HEK293 (cell line): ENCODE results near the gene ABT1.

Experiments used
- CTCF ChIA-PET: fragments of 350-600 bp; formaldehyde crosslinking; extraction: SDS; loops from one replicate; lab custom pipeline; 2021; ENCODE audit warnings: antibody characterized with exemption; lab: Yijun Ruan, JAX
- POLR2A ChIA-PET: fragments of 300-600 bp; formaldehyde crosslinking; extraction: SDS; loops from one replicate; lab custom pipeline; 2020; ENCODE audit warnings: antibody characterized with exemption, inconsistent platforms; lab: Yijun Ruan, JAX
- H3K27ac ChIP-seq: fragments of 200-500 bp; sonication (Bioruptor generic); 2 replicates; pipeline ENCODE4 v1.5.1; 2014; ENCODE audit warnings: low read depth, low read length, control low read depth, inconsistent platforms; ENCODE audit errors: extremely low read depth
- H3K36me3 ChIP-seq, 2 experiments: fragments of 200-500 bp in 1 of 2; sonication (Bioruptor generic) in 1 of 2; 1 replicate in 1 of 2; 2 replicates in 1 of 2; pipeline ENCODE4 v1.5.1; 2014 to 2017; ENCODE audit warnings: inconsistent platforms in 2 of 2, low read length in 2 of 2; ENCODE audit not compliant: control insufficient read depth in 2 of 2, insufficient read depth in 1 of 2
- H3K4me1 ChIP-seq: fragments of 200-500 bp; sonication (Bioruptor generic); 2 replicates; pipeline ENCODE4 v1.5.1; 2014; ENCODE audit warnings: mild to moderate bottlenecking, low read length, inconsistent platforms; ENCODE audit not compliant: control insufficient read depth, insufficient read depth
- H3K4me3 ChIP-seq: 2 replicates; pipeline ENCODE4 v1.5.1; 2011; ENCODE audit warnings: low read depth, mild to moderate bottlenecking, control low read depth, low read length, moderate library complexity
- H3K9me3 ChIP-seq: fragments of 200-500 bp; sonication (Bioruptor generic); 2 replicates; pipeline ENCODE4 v1.5.1; 2014; ENCODE audit warnings: low read depth, low read length, inconsistent platforms; ENCODE audit not compliant: control insufficient read depth, insufficient read depth
- BCL11A ChIP-seq: fragments of 450-650 bp; formaldehyde crosslinking; IDR thresholded peaks from 2 replicates; pipeline ENCODE4 v1.5.1; 2016; ENCODE audit warnings: low read depth, missing biosample characterization, missing genetic modification characterization
- HOXC10 ChIP-seq: sonication (generic); formaldehyde crosslinking; IDR thresholded peaks from 2 replicates; pipeline ENCODE4 v1.8.1; 2023; ENCODE audit warnings: mild to moderate bottlenecking, missing genetic modification reagents
- IKZF3 ChIP-seq: fragments of 450-650 bp; IDR thresholded peaks from 2 replicates; pipeline ENCODE4 v1.5.0; 2018; ENCODE audit warnings: missing biosample characterization, mild to moderate bottlenecking, missing genetic modification characterization, moderate library complexity
- KLF16 ChIP-seq: fragments of 450-650 bp; formaldehyde crosslinking; IDR thresholded peaks from 2 replicates; pipeline ENCODE4 v1.5.1; 2017; ENCODE audit warnings: missing biosample characterization, missing genetic modification characterization
- MZF1 ChIP-seq: fragments of 450-650 bp; formaldehyde crosslinking; IDR thresholded peaks from 2 replicates; pipeline ENCODE4 v1.5.1; 2017; ENCODE audit warnings: missing biosample characterization, missing genetic modification characterization, borderline replicate concordance
- ZBTB1 ChIP-seq: fragments of 450-650 bp; formaldehyde crosslinking; IDR thresholded peaks from 2 replicates; pipeline ENCODE4 v1.5.1; 2016; ENCODE audit warnings: missing biosample characterization, missing genetic modification characterization
- ZBTB17 ChIP-seq: fragments of 450-650 bp; formaldehyde crosslinking; IDR thresholded peaks from 2 replicates; pipeline ENCODE4 v1.5.1; 2016; ENCODE audit warnings: missing biosample characterization, missing genetic modification characterization
- ZBTB20 ChIP-seq: fragments of 450-650 bp; formaldehyde crosslinking; IDR thresholded peaks from 2 replicates; pipeline ENCODE4 v1.5.1; 2016; ENCODE audit warnings: missing biosample characterization, missing genetic modification characterization
- ZBTB21 ChIP-seq: fragments of 450-650 bp; formaldehyde crosslinking; IDR thresholded peaks from 2 replicates; pipeline ENCODE4 v1.5.1; 2017; ENCODE audit warnings: missing biosample characterization, missing genetic modification characterization
- ZEB2 ChIP-seq: fragments of 450-650 bp; formaldehyde crosslinking; IDR thresholded peaks from 2 replicates; pipeline ENCODE4 v1.5.1; 2016; ENCODE audit warnings: missing biosample characterization, missing genetic modification characterization
- ZNF132 ChIP-seq: fragments of 450-650 bp; formaldehyde crosslinking; IDR thresholded peaks from 2 replicates; pipeline ENCODE4 v1.5.1; 2017; ENCODE audit warnings: missing biosample characterization, missing genetic modification characterization, borderline replicate concordance
- ZNF155 ChIP-seq: fragments of 450-650 bp; formaldehyde crosslinking; IDR thresholded peaks from 2 replicates; pipeline ENCODE4 v1.5.1; 2016; ENCODE audit warnings: missing biosample characterization, missing genetic modification characterization
- ZNF2 ChIP-seq: fragments of 450-650 bp; formaldehyde crosslinking; IDR thresholded peaks from 2 replicates; pipeline ENCODE4 v1.5.1; 2016; ENCODE audit warnings: missing biosample characterization, missing genetic modification characterization
- ZNF239 ChIP-seq: fragments of 450-650 bp; formaldehyde crosslinking; IDR thresholded peaks from 2 replicates; pipeline ENCODE4 v1.5.1; 2016; ENCODE audit warnings: missing biosample characterization, missing genetic modification characterization
- ZNF501 ChIP-seq: fragments of 450-650 bp; formaldehyde crosslinking; IDR thresholded peaks from 2 replicates; pipeline ENCODE4 v1.5.1; 2016; ENCODE audit warnings: missing biosample characterization, missing genetic modification characterization
- ZNF548 ChIP-seq: fragments of 450-650 bp; formaldehyde crosslinking; IDR thresholded peaks from 2 replicates; pipeline ENCODE4 v1.5.1; 2016; ENCODE audit warnings: missing biosample characterization, missing genetic modification characterization
- ZNF664 ChIP-seq: fragments of 450-650 bp; formaldehyde crosslinking; IDR thresholded peaks from 2 replicates; pipeline ENCODE4 v1.5.1; 2016; ENCODE audit warnings: missing biosample characterization, missing genetic modification characterization
- ZNF701 ChIP-seq: fragments of 450-650 bp; formaldehyde crosslinking; IDR thresholded peaks from 2 replicates; pipeline ENCODE4 v1.5.1; 2016; ENCODE audit warnings: missing biosample characterization, missing genetic modification characterization
- ZSCAN23 ChIP-seq: fragments of 450-650 bp; formaldehyde crosslinking; IDR thresholded peaks from 2 replicates; pipeline ENCODE4 v1.5.1; 2016; ENCODE audit warnings: missing biosample characterization, missing genetic modification characterization
- ZXDB ChIP-seq: fragments of 450-650 bp; formaldehyde crosslinking; IDR thresholded peaks from 2 replicates; pipeline ENCODE4 v1.5.1; 2016; ENCODE audit warnings: missing biosample characterization, missing genetic modification characterization
- TF ChIP-seq, protein P1 (sequence below): fragments of 450-650 bp; formaldehyde crosslinking; IDR thresholded peaks from 2 replicates; pipeline ENCODE4; 2016; ENCODE audit warnings: missing biosample characterization, missing genetic modification characterization
- TF ChIP-seq, protein P2 (sequence below): fragments of 450-650 bp; formaldehyde crosslinking; IDR thresholded peaks from 2 replicates; pipeline ENCODE4 v1.5.1; 2016; ENCODE audit warnings: missing biosample characterization, missing genetic modification characterization
- TF ChIP-seq, protein P3 (sequence below): sonication (generic); formaldehyde crosslinking; IDR thresholded peaks from 2 replicates; pipeline ENCODE4 v1.8.1; 2022; ENCODE audit warnings: mild to moderate bottlenecking, moderate library complexity, missing genetic modification reagents
- TF ChIP-seq, protein P4 (sequence below): fragments of 450-650 bp; formaldehyde crosslinking; IDR thresholded peaks from 2 replicates; pipeline ENCODE4 v1.5.1; 2016; ENCODE audit warnings: missing biosample characterization, missing genetic modification characterization
- TF ChIP-seq, protein P5 (sequence below): fragments of 450-650 bp; formaldehyde crosslinking; IDR thresholded peaks from 2 replicates; pipeline ENCODE4 v1.5.1; 2016; ENCODE audit warnings: missing biosample characterization, missing genetic modification characterization
- TF ChIP-seq, protein P6 (sequence below): fragments of 450-650 bp; formaldehyde crosslinking; IDR thresholded peaks from 2 replicates; pipeline ENCODE4 v1.5.1; 2016; ENCODE audit warnings: missing biosample characterization, missing genetic modification characterization

Gene ABT1

DNA sequence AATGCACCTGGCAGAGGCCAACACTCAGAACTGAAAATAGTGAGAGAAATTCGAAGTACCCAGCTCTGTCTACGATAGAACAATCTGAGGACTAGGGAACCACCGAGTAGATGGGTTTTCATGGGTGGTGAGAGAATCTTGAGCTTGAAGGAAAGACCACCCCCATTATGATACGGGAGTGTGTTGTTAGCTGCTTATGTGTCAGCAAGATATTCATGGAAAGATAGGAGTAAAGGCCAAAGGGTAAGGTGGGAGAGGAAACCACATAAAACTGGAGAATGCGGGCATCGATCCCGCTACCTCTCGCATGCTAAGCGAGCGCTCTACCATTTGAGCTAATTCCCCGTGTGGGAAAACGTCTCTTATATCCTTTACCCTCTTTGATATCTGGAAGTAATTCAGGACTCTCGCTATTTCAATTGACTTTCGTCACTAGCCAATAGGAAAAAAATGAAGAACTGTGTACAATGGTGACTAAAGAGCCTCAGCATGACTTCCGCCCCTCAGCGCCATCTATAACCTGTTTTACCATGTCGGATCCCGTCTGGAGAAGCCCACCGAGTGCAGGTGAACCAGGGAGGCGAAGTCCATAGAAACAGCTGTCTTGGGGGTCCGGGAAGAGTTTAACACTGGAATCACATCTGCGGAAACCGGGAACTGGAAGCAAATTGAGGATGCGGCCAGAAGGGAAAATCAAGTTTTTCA lies 25.0 kb upstream of the ABT1 start (continued):
- TF ChIP-seq HOXC10 (CRISPR knock-in tag) (no peak), ZNF701 (tag by site-specific recombination) (no peak), ZBTB1 (tag by site-specific recombination) (no peak), ZNF548 (no peak), KLF16 (no peak), MZF1 (tag by site-specific recombination) (peak; percentile 67), ZBTB21 (tag by site-specific recombination) (peak; percentile 58; the same call in 1 of the 2 replicates), ZNF155 (no peak)
- TF ChIP-seq, protein P1, sequence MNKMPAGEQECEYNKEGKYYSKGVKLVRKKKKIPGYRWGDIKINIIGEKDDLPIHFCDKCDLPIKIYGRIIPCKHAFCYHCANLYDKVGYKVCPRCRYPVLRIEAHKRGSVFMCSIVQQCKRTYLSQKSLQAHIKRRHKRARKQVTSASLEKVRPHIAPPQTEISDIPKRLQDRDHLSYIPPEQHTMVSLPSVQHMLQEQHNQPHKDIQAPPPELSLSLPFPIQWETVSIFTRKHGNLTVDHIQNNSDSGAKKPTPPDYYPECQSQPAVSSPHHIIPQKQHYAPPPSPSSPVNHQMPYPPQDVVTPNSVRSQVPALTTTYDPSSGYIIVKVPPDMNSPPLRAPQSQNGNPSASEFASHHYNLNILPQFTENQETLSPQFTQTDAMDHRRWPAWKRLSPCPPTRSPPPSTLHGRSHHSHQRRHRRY (tag by site-specific recombination): no peak

DNA sequence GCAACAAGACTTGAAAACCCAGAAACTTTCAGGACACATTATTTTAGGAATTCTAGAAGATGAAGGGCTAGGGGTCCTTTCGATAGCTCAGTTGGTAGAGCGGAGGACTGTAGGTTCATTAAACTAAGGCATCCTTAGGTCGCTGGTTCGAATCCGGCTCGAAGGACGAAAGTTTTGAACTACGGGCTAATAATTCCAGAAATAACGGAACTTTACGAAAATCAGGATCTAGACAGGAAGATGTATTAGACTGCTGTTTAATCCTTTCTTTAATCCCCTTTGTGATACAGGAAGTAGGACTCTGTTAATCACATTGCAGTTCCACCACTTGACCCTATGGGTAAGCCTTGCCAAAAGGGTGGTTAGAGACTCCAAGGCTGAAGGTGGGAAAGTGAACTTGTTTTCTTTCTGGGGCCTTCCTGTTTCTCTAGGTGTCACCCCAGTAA lies 21.2 kb upstream of the ABT1 start:
- ChIA-PET POLR2A (interaction anchor here (1.1 kb wide), 1 partner anchor 19 kb away, joined by 3 read pairs; no protein-coding TSS in a partner anchor), CTCF (interaction anchor here (0.6 to 9.0 kb wide), 3 partner anchors 18 to 249 kb away, joined by 3 to 152 read pairs (median 3); partner anchors contain the start of gene ABT1)
- no peaks in the 10 kb centered on the region for H3K9me3 ChIP-seq
- H3K4me1 ChIP-seq: no peaks in the 10 kb centered on the region
- H3K36me3 ChIP-seq: no peaks in the 10 kb centered on the region
- H3K27ac ChIP-seq: no peak overlapping the region
- H3K4me3 ChIP-seq: no peak overlapping the region
- TF ChIP-seq ZSCAN23 (tag by site-specific recombination): peak; percentile 27; the same call in 1 of the 2 replicates
- TF ChIP-seq, protein P2, sequence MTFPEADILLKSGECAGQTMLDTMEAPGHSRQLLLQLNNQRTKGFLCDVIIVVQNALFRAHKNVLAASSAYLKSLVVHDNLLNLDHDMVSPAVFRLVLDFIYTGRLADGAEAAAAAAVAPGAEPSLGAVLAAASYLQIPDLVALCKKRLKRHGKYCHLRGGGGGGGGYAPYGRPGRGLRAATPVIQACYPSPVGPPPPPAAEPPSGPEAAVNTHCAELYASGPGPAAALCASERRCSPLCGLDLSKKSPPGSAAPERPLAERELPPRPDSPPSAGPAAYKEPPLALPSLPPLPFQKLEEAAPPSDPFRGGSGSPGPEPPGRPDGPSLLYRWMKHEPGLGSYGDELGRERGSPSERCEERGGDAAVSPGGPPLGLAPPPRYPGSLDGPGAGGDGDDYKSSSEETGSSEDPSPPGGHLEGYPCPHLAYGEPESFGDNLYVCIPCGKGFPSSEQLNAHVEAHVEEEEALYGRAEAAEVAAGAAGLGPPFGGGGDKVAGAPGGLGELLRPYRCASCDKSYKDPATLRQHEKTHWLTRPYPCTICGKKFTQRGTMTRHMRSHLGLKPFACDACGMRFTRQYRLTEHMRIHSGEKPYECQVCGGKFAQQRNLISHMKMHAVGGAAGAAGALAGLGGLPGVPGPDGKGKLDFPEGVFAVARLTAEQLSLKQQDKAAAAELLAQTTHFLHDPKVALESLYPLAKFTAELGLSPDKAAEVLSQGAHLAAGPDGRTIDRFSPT: peak; percentile 58; the same call in 1 of the 2 replicates
- peak; percentile 78 for TF ChIP-seq ZBTB20
- TF ChIP-seq ZNF664 (tag by site-specific recombination): peak; percentile 38; the same call in 1 of the 2 replicates
- TF ChIP-seq, protein P3, sequence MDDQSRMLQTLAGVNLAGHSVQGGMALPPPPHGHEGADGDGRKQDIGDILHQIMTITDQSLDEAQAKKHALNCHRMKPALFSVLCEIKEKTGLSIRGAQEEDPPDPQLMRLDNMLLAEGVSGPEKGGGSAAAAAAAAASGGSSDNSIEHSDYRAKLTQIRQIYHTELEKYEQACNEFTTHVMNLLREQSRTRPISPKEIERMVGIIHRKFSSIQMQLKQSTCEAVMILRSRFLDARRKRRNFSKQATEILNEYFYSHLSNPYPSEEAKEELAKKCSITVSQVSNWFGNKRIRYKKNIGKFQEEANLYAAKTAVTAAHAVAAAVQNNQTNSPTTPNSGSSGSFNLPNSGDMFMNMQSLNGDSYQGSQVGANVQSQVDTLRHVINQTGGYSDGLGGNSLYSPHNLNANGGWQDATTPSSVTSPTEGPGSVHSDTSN (CRISPR knock-in tag): no peak
- peak; percentile 55 for TF ChIP-seq ZXDB
- TF ChIP-seq, protein P4, sequence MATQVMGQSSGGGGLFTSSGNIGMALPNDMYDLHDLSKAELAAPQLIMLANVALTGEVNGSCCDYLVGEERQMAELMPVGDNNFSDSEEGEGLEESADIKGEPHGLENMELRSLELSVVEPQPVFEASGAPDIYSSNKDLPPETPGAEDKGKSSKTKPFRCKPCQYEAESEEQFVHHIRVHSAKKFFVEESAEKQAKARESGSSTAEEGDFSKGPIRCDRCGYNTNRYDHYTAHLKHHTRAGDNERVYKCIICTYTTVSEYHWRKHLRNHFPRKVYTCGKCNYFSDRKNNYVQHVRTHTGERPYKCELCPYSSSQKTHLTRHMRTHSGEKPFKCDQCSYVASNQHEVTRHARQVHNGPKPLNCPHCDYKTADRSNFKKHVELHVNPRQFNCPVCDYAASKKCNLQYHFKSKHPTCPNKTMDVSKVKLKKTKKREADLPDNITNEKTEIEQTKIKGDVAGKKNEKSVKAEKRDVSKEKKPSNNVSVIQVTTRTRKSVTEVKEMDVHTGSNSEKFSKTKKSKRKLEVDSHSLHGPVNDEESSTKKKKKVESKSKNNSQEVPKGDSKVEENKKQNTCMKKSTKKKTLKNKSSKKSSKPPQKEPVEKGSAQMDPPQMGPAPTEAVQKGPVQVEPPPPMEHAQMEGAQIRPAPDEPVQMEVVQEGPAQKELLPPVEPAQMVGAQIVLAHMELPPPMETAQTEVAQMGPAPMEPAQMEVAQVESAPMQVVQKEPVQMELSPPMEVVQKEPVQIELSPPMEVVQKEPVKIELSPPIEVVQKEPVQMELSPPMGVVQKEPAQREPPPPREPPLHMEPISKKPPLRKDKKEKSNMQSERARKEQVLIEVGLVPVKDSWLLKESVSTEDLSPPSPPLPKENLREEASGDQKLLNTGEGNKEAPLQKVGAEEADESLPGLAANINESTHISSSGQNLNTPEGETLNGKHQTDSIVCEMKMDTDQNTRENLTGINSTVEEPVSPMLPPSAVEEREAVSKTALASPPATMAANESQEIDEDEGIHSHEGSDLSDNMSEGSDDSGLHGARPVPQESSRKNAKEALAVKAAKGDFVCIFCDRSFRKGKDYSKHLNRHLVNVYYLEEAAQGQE (tag by site-specific recombination): no peak
- peak; percentile 84 for TF ChIP-seq IKZF3 (tag by site-specific recombination)
- TF ChIP-seq, protein P5, sequence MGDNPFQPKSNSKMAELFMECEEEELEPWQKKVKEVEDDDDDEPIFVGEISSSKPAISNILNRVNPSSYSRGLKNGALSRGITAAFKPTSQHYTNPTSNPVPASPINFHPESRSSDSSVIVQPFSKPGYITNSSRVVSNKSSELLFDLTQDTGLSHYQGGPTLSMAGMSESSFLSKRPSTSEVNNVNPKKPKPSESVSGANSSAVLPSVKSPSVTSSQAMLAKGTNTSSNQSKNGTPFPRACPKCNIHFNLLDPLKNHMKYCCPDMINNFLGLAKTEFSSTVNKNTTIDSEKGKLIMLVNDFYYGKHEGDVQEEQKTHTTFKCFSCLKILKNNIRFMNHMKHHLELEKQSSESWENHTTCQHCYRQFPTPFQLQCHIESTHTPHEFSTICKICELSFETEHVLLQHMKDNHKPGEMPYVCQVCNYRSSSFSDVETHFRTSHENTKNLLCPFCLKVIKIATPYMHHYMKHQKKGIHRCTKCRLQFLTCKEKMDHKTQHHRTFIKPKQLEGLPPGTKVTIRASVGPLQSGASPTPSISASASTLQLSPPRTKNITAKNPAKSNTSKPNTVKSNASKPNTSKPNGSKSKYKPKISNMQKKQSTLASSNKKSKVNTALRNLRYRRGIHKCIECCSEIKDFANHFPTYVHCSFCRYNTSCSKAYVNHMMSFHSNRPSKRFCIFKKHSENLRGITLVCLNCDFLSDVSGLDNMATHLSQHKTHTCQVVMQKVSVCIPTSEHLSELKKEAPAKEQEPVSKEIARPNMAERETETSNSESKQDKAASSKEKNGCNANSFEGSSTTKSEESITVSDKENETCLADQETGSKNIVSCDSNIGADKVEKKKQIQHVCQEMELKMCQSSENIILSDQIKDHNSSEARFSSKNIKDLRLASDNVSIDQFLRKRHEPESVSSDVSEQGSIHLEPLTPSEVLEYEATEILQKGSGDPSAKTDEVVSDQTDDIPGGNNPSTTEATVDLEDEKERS: no peak
- TF ChIP-seq ZEB2 (tag by site-specific recombination): peak; percentile 71
- TF ChIP-seq ZNF501: 0 out of 2 replicates have a peak, but pooled peaks have one; percentile 56
- peak; percentile 86 for TF ChIP-seq BCL11A (tag by site-specific recombination)
- TF ChIP-seq ZNF2: 0 out of 2 replicates have a peak, but pooled peaks have one; percentile 35
- TF ChIP-seq ZNF132 (tag by site-specific recombination): no peak
- TF ChIP-seq ZBTB17: peak; percentile 75
- TF ChIP-seq, protein P6, sequence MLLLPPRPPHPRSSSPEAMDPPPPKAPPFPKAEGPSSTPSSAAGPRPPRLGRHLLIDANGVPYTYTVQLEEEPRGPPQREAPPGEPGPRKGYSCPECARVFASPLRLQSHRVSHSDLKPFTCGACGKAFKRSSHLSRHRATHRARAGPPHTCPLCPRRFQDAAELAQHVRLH: peak; percentile 41; the same call in 1 of the 2 replicates
- no peak for TF ChIP-seq ZNF239 (tag by site-specific recombination)
